ENCODE data around the gene GMNN. TPM values are rescaled to one million over a fixed set of nuclear protein-coding genes. Genes with fewer than 3 reads are reported as not detected.
"Not testable (repeated sequence)": the region's sequence is repeated elsewhere in the genome, so short reads cannot be mapped to it uniquely, and the experiment has no call there.

Gene GMNN
- total RNA-seq, 2 experiments from 2014 or later = 69.2 to 72.6 TPM

GRCh38 chr6:24743944-24744335 is 30.8 kb upstream of the GMNN start:
- ATAC-seq (no peak), DNase-seq (no peak)
- TF ChIP-seq CTCF (IDR thresholded peaks at IDR 0.05) = no peak
- H3K27ac Mint-ChIP-seq = peak overlapping the region; percentile 84
- no peaks in the 10 kb centered on the region for H3K27me3 Mint-ChIP-seq
- intact Hi-C loops (cut with micrococcal nuclease) = loop anchor here (1.0 kb wide), 1 partner anchor 23 kb away; no protein-coding TSS in a partner anchor
- ChIA-PET CTCF (interaction anchor here (1.6 kb wide), 1 partner anchor 31 kb away, joined by 3 read pairs; no protein-coding TSS in a partner anchor), POLR2A (interaction anchor here (1.2 to 1.9 kb wide), 3 partner anchors 10 to 32 kb away, joined by 6 read pairs; no protein-coding TSS in a partner anchor)
- H3K36me3 Mint-ChIP-seq (ENCODE audit: low read depth) = no peaks in the 10 kb centered on the region
- H3K4me3 Mint-ChIP-seq = no peak overlapping the region
- H3K4me1 Mint-ChIP-seq (ENCODE audit: low read depth) = peaks cover 21% of the 10 kb centered on the region
- H3K9me3 Mint-ChIP-seq = no peaks in the 10 kb centered on the region

GRCh38 chr6:24744911-24745310 is 29.8 kb upstream of the GMNN start:
- no peaks in the 10 kb centered on the region for H3K36me3 Mint-ChIP-seq (ENCODE audit: low read depth)
- DNase-seq = no peak
- ChIA-PET POLR2A (interaction anchor here (1.0 kb wide), 1 partner anchor 23 kb away, joined by 3 read pairs; no protein-coding TSS in a partner anchor), CTCF (interaction anchor here (1.3 kb wide), 1 partner anchor 15 kb away, joined by 3 read pairs; no protein-coding TSS in a partner anchor)
- H3K4me1 Mint-ChIP-seq (ENCODE audit: low read depth) = peaks cover 21% of the 10 kb centered on the region
- H3K9me3 Mint-ChIP-seq = no peaks in the 10 kb centered on the region
- peaks cover 2% of the 10 kb centered on the region for H3K27me3 Mint-ChIP-seq
- no peak for TF ChIP-seq CTCF (IDR thresholded peaks at IDR 0.05)
- ATAC-seq = no peak
- H3K27ac Mint-ChIP-seq = no peak overlapping the region
- no peak overlapping the region for H3K4me3 Mint-ChIP-seq
- intact Hi-C loops (cut with micrococcal nuclease) = no loop called here

- no peak overlapping the region for H3K27ac Mint-ChIP-seq
- H3K4me1 Mint-ChIP-seq (ENCODE audit: low read depth) = no peaks in the 10 kb centered on the region
- ChIA-PET CTCF (interaction anchor here (0.8 to 1.5 kb wide), 2 partner anchors 37 to 168 kb away, joined by 3 read pairs; no protein-coding TSS in a partner anchor), POLR2A (no interaction called here)
- no peaks in the 10 kb centered on the region for H3K36me3 Mint-ChIP-seq (ENCODE audit: low read depth)
- no peak for TF ChIP-seq CTCF (IDR thresholded peaks at IDR 0.05)
- no peak for ATAC-seq
- intact Hi-C loops (cut with micrococcal nuclease) = no loop called here
- no peak overlapping the region for H3K4me3 Mint-ChIP-seq
- H3K27me3 Mint-ChIP-seq = peaks cover 2% of the 10 kb centered on the region
- H3K9me3 Mint-ChIP-seq = no peaks in the 10 kb centered on the region
- DNase-seq = no peak
Observed at GRCh38 chr6:24749297-24749696, 25.4 kb upstream of the GMNN start.

- H3K27me3 Mint-ChIP-seq; POLR2A ChIA-PET; intact Hi-C loops (cut with micrococcal nuclease); H3K9me3 Mint-ChIP-seq; H3K36me3 Mint-ChIP-seq (ENCODE audit: low read depth); ATAC-seq; H3K4me1 Mint-ChIP-seq (ENCODE audit: low read depth); DNase-seq; H3K4me3 Mint-ChIP-seq; H3K27ac Mint-ChIP-seq: not testable (repeated sequence)
- CTCF ChIA-PET = interaction anchor here (1.5 kb wide), 1 partner anchor 36 kb away, joined by 3 read pairs; no protein-coding TSS in a partner anchor
Observed at GRCh38 chr6:24750878-24751277, 23.9 kb upstream of the GMNN start.

- no peak for TF ChIP-seq CTCF (IDR thresholded peaks at IDR 0.05)
- Mint-ChIP-seq H3K4me1 (ENCODE audit: low read depth) (no peaks in the 10 kb centered on the region), H3K27me3 (peaks cover 2% of the 10 kb centered on the region), H3K4me3 (no peak overlapping the region), H3K36me3 (ENCODE audit: low read depth) (no peaks in the 10 kb centered on the region), H3K27ac (no peak overlapping the region), H3K9me3 (no peaks in the 10 kb centered on the region)
- CTCF ChIA-PET = interaction anchor here (0.9 to 1.6 kb wide), 3 partner anchors 9 to 258 kb away, joined by 3 to 4 read pairs (median 3); partner anchors contain the start of gene ALDH5A1
- intact Hi-C loops (cut with micrococcal nuclease) = no loop called here
- POLR2A ChIA-PET = interaction anchor here (0.9 kb wide), 1 partner anchor 110 kb away, joined by 3 read pairs; no protein-coding TSS in a partner anchor
- DNase-seq (no peak), ATAC-seq (no peak)
Observed at GRCh38 chr6:24752503-24752902, 22.2 kb upstream of the GMNN start.

Measured in activated CD8-positive, alpha-beta T cell treated with anti-CD3 and anti-CD28 coated beads for 36 hours (primary cell).